ENCODE data around the gene UBE2D2.
A peak's percentile ranks its signal among the peaks of the same experiment; 100 is the strongest.

Gene UBE2D2

DNA sequence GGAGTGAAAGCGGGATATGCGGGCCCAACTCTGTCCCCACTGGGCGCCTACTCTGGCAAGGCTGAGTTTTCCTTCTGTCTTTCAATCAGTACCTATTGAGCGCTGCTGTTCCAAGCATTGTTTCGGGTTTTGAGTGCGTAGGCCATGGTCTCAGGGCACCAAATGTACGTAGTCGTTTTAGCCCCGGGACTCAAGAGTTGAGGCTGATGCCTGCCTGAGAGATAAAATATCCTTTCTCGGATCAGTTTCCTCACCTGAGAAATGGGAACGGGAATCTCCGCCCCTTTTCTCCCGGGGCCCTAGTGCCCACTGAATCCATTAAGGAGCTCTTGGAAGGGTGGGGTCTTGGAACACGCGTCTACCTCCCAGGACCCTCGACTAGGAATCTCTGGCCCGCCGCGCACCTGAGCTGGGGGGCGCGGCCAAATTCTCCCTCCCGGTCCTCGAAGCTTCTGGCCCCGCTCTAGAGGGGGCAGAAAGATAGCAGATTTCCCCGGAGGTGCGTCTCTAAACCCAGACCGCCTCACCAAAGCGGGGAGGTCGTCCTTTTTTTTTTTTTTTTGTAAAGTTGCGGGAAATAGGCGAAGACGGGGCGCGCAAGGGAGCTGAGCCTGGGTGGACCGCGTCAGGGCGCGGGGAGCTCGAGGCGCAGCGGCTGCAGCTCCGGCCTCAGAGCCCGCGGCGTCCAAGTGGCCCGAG lies 86.5 kb downstream of the UBE2D2 start:
- DNase-seq (ENCODE audit: low read depth in 2 of 2) = no peak

DNA sequence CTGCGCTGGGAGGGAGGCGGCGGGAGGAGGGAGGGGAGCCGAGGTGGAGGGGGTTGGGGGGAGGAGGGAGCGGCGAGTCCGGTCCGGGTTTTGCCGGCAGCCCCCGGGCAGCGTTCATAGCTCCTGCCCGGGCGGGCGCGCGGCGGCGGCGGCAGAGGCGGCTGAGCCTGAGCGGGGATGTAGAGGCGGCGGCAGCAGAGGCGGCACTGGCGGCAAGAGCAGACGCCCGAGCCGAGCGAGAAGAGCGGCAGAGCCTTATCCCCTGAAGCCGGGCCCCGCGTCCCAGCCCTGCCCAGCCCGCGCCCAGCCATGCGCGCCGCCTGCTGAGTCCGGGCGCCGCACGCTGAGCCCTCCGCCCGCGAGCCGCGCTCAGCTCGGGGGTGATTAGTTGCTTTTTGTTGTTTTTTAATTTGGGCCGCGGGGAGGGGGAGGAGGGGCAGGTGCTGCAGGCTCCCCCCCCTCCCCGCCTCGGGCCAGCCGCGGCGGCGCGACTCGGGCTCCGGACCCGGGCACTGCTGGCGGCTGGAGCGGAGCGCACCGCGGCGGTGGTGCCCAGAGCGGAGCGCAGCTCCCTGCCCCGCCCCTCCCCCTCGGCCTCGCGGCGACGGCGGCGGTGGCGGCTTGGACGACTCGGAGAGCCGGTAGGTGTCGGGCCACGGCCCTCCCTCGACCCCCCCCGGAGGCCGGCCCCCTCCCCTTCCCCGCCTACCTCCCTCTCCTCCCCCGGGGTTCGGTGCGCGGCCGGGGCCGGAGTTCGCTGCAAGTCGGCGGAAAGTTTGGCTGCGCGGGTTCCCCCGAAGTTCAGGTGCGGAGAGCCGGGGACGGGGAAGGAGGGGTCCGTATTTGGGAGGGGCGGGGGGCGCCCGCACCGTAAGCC lies 87.3 kb downstream of the UBE2D2 start, which contains the start of gene CXXC5:
Gene CXXC5, plus strand, starts transcription at position 145 of the 877 bp plus-strand sequence. CDS start 32,175 bp downstream, outside the sequence.
- DNase-seq (ENCODE audit: low read depth in 2 of 2) = peak in 1 of 2 donors; percentile 36

DNA sequence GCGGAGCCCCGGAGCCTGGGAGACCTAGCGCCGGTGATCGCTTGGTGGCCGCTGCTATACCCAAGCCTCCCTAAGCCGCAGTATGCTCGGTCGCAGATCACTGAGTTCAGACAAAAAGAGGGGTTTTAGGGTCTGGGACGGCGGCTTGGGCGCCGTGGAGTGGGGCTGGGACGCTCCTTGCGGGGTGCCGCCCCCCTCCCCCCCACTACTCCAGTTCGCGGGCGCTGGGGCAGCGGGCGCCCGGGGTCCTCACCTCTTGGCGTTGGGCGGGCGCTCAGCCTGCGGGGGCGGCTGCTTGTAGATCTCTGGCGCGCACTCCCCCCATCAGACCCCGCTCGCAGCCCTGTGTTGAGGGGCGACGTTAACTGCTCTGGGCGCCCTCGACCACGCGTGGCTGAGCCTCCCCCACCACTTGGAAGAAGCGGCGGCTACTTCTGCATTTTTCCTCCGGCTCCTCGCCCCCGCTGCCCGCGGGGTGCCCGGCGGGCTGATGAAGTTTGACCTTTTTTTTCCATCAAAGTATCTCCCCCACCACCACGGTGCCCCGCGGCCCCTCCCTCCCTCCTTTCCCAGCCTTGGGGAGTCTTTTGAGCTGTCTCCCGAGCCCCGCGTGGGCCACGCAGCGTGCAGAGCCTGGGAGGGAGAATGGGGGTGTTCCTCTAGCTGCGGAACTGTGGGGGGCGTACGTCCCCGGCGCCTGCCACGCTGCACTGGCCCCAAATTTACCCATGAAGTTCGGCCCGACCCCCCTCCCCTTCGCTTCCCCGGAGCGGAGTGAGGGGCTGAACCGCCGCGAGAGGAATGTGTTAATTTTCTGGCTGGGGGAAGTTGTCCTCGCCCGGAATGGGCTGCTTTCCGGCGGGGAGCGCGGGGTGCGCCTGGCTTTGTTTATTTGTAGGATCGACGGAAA lies 88.2 kb downstream of the UBE2D2 start:
- DNase-seq (ENCODE audit: low read depth in 2 of 2) = no peak

- no peak for DNase-seq (ENCODE audit: low read depth in 2 of 2)
Observed at GRCh38 chr5:139650031-139650688, 89.0 kb downstream of the UBE2D2 start.

DNA sequence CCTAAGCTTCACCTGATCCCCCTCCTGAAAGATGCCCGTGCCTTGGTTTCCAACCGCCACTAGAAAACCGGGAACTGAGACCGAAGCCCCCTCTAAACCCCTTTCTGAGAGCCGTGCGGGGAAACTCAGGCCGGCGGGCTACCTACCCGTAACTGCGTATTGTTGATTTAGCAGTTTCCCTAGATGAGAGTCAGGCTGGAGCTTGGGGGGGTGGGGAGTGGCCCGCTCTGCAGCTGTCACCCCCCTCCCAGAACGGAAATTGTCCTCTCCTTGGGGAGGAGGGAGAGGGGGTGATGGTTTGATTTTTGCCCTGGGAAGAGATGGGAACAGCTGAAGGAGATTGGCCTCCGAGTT lies 89.5 kb downstream of the UBE2D2 start:
- no peak for DNase-seq (ENCODE audit: low read depth in 2 of 2)

GRCh38 chr5:139651043-139651834 lies 90.1 kb downstream of the UBE2D2 start:
- no peak for DNase-seq (ENCODE audit: low read depth in 2 of 2)

DNA sequence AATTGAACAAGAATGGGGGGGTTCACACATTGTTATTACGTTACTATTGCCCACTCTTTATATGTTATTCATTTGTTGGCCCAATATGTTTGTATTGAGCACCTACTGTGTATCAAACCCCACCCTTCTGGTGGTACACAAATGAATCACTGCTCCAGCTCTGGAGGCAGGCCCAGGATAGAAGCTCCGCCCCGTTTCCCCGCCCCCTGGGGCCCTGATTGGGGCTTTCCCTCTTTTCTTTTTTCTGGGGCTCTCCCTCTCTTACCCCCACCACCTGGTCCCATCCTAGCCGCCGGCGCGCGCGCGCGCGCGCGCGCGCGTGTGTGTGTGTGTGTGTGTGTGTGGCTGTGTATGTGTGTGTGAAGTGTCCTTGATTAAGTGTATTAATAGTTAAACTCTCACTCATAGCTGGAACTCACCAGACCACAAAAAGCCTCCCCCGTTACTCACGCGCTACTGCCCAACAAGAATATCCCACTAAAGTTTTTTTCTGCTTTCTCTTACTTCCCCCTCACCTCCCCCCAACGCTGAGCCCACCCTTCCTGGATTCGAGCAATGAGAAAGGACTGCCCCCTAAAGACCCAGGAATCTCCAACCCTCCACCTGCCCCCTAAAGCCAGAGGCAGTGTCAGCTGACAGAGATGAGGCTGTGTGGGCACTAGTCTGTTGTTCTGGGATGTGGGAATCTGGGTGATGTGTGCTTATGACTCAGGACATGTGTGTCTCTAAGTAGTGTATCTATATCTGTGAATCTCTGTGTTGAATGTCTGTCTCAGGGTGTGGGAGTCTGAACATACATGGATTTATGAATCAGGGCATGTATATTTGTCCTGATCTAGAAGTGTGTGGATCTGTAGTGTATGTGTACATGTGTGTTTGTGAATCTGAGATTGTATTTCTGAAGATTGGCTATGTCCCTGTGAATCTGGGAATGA lies 91.0 kb downstream of the UBE2D2 start:
- peak in 1 of 2 donors; percentile 46 for DNase-seq (ENCODE audit: low read depth in 2 of 2)

GRCh38 chr5:139652788-139653241 lies 91.7 kb downstream of the UBE2D2 start:
- no peak for DNase-seq (ENCODE audit: low read depth in 2 of 2)

- DNase-seq (ENCODE audit: low read depth in 2 of 2) = no peak
Observed at GRCh38 chr5:139653616-139654015, 92.5 kb downstream of the UBE2D2 start.

DNA sequence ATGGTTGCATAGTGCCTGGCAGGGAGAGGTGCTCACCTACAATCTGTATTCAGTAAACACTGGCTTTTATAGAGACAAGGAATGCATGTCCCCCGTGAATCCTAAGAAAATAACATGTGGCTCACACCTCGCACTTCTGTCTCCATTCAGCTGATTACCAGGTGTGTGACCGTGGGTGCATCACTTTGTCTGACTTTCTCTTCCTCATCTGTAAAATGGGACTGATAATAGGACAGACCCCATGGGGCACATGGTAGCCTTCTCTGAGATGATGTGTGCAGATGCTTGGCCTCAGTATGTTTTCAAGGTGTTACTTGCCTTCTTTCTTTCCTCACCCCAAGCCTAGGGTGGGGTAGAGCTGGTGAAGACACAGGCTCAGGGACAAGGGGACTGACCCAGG lies 93.3 kb downstream of the UBE2D2 start:
- DNase-seq (ENCODE audit: low read depth in 2 of 2) = no peak

- DNase-seq (ENCODE audit: low read depth in 2 of 2) = no peak
Observed at GRCh38 chr5:139654871-139655491, 93.8 kb downstream of the UBE2D2 start.

- DNase-seq (ENCODE audit: low read depth in 2 of 2) = no peak
Observed at GRCh38 chr5:139655727-139656271, 94.7 kb downstream of the UBE2D2 start.

DNA sequence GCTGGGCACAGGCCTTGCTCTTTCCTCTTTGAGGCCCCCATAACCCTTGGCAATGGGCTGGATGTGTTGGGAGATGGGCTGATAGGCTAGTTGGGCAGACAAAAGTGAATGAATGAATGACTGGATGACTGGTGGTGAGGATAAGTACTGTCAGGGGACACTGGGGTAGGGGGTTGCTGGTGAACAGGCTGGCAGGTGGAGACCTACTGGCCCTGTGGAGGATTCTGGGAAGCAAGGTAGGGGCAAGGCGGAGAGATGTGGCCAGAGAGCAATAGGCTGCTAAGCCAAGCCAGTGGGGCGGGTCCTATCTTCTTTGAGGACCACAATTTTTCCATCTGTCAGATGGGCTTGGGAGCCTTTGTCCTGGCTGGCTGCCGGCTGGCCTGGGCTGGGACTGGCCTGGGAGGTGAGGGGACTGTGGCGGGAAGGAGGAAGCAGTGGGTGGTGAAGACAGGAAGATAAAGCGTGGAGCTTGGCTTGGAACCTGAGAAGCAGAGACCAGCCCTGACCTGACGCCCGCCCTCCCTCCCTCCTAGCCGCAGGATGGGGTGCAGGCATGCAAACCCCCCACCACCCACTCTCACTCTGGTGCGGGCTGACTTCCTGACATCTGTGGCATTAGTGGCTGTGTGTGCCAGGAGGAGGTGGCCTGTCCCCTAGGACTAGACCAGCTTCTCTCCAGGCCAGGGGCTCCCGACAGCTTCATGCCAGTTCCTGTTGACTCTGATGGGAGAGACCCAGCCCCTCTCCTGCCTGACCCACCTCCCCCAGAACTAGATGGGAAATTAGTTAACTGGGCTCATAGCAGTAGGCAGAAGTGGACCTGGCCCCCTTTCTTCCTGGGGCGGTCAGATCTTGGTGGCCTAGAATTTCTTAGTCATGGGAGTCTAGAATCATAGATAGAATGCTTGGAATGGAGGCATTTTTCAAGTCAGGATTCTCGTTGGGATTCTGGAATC lies 96.5 kb downstream of the UBE2D2 start:
- DNase-seq (ENCODE audit: low read depth in 2 of 2) = no peak

DNA sequence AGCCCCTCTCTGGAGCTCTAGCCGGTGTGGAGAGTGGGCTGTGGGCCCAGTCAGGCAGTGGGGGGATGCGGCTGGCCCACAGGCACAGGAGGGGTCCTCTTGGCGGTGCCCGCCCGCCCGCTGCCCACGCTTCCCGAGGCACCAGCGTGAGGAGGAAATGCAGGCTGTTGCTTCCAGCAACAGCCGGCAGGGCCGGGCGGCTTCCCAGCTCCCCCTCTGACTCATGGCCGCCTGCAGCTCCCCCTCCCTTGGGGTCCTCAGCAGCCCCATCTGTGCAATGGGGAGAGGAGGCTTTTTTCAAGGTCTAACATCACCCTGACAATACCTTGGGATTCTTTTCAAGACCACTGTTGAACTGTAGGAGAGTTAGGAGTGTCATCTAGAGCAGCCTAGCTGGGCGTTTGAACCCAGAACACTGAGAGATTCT lies 97.4 kb downstream of the UBE2D2 start:
- no peak for DNase-seq (ENCODE audit: low read depth in 2 of 2)

DNA sequence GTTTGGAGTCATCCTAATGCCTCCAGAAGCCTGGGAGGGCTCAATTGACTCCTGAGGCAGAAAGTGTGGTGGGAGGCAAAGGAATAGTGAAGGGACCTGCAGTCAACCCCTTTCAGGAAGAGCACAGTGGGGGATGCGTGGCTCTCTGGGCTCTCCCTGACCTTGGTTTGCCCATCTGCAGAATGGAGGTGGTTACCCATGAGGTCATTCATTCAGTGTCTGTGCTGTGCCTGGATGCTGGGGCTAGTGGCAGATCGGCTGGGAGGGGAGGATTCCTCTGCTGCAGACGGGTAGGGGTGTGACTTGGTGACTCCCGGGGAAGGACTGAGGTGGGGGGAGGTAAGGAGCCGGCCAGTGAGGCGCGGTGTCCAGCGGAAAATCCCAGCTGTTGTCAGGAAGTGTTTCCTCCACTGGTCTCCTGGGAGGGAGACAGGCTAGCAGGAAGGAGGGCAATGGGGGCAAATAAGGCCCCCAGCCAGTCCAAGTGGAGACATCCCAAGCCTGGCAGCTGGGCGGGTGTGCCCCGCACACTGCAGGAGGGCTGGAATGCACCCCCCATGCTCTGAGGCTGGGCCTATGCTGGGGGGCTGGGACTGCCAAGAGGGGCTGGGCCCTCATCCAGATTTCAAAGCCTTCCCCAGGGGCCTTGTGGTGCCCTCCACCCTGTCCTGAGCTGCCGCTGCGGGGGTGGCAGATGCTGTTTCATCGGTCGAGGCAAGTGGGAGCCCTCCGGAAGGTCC lies 98.0 kb downstream of the UBE2D2 start:
- no peak for DNase-seq (ENCODE audit: low read depth in 2 of 2)

DNA sequence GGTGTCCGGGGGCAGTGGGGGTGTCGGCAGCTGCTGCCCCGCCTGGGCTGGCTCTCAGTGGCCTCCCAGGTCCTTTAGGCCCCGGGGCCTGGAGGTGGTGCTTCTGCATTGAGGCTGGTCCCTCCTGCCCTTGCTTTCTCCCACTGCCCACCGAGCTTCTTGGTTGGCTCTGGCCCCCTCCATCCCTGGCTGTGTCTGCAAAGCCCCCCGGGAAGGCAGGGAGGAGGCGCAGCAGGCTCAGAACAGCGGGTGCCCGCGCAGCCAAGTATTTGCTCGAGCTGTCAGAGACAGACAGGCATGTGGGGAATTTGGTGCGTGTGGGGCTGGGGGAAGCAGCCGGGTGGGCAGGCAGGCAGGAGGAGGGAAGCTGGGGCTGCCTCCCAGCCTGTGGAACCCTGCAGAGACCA lies 98.6 kb downstream of the UBE2D2 start:
- no peak for DNase-seq (ENCODE audit: low read depth in 2 of 2)
